Stimulated activated CD4-positive, alpha-beta T cell treated with anti-CD3 and anti-CD28 coated beads, Interleukin-12 subunit alpha, Interleukin-12 subunit beta, amount 100 ng/mL, for 48 hours (primary cell): Measurements from ENCODE around the gene PTPRQ.
"Not testable (repeated sequence)": the region's sequence is repeated elsewhere in the genome, so short reads cannot be mapped to it uniquely, and the experiment has no call there.

Source experiments
- DNase-seq, 3 donors: peaks; one replicate each; pipeline ENCODE4 v3.0.0-alpha.2; 2020; ENCODE audit warnings: low read depth in 2 of 3, low spot score in 1 of 3

Gene PTPRQ

DNA sequence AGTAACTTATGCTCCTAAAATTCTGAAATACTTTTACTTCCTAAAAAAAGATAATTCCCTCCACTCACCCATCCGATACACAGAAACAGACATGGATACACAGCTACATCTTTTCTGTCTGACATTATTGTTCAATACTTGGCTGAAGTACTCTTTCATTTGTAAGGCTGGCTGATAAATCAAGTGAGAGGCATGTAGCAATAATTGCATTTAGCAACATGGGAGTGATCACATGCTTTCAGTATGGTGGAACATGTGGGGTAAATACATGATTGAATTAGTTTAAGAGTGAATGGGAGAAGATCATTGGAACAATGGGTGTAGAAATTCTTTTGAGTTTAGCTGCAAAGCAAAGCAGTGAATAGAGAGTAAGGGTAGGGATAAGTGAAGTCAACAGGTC lies 25.6 kb downstream of the PTPRQ start:
- DNase-seq: no peak

DNA sequence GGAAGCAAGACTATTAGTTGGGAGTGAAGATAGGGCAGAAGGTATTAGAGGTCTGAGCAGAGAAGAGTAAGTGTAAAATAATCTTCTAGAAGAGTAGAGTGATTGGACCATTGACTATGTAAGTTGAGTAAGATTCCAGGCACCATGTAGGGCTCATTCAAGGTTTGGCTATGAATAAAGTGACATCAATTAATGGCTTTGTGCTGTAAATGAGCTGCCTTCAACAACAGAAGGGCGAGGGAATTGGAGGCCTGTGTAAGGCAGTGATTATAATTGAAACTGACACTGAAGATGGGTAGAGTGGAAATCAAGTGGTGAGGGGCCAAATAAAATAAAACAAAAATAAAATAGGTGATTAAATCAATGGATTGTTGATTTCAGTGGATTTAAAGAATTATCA lies 26.4 kb downstream of the PTPRQ start:
- no peak for DNase-seq

DNA sequence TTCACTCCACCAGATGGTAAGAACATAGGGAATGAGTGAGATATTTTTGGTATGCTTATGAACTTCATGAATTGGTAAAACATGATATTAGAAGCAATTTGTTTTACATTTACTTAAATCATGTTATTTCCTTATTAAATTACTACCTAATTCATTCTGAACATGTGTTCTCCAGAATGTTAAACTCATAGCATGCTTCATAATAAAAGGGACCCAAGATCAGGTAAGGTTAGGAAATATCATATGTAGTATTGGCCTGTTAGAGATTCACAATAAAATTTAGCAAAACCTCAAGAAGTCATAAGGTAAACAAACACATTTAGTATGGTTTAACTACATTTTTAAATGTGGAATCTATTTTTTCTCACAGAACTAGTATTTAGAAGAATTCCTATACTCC lies 28.2 kb downstream of the PTPRQ start:
- DNase-seq: no peak

DNA sequence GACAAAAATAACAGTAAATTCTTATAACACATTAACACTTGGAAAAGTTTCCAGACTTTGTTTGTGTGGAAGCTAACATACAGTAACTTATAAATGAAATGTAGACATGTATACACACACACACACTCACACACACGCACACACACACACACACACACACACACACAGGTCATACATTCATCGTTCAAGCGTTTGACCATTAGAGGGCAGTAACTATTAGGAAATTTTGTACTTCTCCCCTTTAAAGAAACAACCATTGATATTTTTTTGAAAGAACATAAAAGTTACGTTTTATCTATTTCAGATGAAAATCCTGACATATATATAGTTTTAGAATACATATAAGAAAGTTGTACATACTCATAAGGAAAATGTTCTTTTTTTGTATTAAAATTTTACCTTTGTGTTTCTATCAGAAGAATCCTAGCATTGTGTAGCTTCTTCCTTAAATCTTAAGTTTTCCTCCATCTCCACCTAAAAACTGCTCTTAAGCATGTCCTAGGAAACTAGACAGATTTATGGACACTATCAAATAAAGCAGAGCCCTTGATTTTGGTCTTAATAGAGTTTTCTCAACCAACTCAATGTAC lies 29.0 kb downstream of the PTPRQ start:
- no peak for DNase-seq

DNA sequence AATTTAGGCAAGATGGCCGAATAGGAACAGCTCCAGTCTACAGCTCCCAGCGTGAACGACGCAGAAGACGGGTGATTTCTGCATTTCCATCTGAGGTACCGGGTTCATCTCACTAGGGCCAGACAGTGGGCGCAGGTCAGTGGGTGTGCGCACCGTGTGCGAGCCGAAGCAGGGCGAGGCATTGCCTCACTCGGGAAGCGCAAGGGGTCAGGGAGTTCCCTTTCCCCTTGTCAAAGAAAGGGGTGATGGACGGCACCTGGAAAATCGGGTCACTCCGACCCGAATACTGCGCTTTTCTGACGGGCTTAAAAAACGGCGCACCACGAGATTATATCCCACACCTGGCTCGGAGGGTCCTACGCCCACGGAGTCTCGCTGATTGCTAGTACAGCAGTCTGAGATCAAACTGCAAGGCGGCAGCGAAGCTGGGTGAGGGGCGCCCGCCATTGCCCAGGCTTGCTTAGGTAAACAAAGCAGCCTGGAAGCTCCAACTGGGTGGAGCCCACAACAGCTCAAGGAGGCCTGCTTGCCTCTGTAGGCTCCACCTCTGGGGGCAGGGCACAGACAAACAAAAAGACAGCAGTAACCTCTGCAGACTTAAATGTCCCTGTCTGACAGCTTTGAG lies 33.6 kb downstream of the PTPRQ start:
- DNase-seq: not testable (repeated sequence)

DNA sequence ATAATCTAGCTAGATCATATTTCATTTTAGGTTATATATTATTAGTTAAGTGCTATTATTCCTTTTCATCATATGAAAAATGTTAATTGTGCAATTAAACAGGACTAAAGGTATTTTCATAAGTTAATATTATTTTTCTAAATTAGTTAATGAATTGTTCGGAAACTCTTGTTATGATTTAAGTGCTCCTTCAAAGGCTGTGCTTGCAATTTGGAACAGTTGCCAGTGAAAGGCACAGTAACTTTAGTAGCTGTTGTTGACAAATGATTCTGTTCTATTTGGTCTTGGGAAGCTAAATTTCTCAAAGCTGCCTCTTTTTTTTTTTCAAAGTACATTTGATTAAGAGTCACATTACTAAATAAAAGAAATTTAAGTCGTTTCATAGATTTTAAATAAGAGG lies 40.7 kb downstream of the PTPRQ start:
- no peak for DNase-seq

DNA sequence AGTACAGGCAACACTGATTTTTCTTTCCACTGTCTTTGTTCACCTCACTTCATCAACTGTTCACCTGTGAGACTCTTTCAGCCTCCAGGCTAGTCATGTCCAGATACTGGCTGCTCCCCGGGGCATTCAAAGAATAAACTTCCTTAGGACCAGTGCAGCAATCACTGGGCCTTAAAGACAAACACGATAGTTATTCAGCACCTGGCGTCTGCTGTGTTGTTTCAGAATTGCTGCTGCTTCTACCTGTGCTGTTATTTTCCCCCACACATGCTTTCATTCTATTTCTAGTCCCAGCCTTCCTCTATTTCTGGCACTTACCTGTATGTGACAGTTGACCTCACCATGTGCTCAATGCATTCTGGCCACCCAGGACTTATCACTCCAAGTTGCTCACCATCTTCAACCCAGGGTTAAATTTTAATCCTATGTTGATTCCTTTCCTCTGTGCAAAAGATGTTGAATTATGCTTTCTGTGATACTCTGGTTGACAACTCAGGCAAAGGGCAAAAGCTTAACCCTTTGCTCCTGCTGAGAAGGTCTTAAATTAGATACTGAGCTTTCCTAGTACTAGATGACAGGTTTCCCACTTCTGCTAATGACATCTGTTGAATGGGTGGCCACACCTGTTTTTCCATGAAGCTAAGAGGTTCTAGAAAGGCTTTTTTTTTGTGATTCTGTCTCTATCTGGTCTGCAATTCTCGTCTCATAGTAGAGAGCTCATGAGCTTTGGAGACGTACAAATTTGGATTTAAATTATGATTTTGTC lies 41.4 kb downstream of the PTPRQ start:
- DNase-seq: no peak

DNA sequence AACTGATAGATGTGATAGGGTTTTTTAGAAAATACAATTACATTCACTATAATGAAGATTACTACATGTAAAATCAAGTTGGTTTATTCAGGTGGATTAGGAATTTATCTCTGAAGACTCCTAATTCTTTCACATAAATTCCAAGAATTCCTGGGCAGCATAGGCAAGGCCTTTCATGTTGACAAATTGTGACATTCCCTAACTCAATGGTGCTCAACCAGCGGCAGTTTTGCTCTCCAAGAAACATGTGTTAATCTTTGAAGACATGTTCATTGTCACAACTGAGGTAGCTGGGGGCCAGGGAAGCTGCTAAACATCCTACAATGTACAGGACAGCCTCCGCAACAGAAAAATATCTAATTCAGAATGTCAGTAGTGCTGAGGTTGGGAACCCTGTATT lies 46.3 kb downstream of the PTPRQ start:
- DNase-seq: no peak

DNA sequence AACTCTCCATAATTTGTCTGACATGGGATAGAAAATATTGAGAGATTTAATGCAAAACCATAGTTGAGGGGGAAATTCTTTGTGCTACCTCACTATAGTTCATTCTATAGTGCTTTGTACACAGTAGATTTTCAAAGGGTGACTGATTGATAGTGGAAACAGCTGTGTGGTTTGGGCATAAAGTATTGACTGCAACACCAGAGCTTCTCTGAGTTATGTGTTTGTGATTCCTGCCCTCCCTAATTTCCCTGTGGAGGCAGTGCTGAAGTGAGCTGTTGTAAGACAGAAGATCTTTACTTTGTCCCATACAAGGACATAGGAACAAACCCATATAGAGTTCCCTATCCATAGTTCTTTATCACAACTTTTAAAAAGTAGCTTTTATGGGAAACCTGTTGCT lies 47.1 kb downstream of the PTPRQ start:
- DNase-seq: no peak

DNA sequence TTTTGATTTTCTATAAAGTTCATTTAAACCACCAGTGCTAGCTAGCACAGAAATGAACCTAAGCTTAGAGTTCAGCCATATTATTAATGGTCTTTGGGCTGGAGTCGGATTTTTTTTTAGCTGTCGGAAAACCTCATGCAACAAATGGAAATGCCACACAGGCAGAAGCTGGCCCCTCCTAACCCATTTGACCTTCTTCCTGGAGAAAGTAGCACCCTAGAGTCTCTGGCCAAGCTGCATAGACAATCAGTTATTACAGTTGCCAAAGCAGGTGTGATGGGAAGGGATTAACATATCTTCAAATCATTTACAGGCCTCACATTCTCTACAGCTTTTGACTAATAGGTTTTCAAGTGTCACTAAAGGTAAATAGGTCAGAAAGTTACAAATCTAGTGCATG lies 49.4 kb downstream of the PTPRQ start:
- no peak for DNase-seq

DNA sequence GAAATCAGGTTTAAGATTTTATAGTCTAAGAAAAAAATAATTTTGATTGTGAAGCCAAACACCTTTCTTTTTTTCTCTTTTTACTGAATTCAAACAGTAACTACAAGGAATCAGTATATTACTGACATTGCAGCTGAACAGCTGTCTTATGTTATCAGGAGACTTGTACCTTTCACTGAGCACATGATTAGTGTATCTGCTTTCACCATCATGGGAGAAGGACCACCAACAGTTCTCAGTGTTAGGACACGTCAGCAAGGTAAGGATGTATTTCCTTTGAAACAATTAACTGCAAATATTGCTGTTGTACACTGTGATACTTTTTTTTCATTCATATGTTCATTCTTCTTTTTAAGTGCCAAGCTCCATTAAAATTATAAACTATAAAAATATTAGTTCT lies 50.8 kb downstream of the PTPRQ start:
- DNase-seq: no peak

DNA sequence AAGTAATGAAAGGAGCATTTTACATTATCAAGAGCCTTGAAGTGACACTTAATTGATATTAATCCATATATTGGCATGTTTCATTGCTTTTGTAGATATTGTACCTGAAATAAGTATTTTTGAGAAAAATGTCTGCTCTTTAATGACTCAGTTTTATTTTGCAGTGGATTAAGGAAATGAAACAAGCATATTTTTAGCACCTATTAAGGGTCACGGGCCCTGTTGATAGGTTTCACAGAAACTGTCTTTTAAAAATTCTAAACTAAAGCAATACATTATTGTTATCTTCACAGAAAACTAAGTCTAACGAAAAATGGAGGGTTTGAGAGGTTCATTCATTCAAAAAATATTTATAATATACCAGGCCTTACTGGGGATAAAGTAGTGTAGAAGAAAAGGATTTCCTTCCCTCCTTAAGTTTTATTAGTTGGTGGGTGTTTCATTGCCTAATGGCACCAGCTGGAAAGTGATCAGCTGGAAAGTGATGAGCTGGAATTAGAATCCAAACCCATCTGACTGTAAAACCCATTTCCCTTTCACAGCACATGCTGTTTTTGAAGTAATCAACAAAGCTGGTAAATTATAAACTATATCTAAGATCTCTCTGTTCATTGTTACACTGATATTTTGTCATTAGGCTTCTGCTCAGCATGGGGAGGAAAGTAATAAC lies 54.2 kb downstream of the PTPRQ start:
- no peak for DNase-seq

DNA sequence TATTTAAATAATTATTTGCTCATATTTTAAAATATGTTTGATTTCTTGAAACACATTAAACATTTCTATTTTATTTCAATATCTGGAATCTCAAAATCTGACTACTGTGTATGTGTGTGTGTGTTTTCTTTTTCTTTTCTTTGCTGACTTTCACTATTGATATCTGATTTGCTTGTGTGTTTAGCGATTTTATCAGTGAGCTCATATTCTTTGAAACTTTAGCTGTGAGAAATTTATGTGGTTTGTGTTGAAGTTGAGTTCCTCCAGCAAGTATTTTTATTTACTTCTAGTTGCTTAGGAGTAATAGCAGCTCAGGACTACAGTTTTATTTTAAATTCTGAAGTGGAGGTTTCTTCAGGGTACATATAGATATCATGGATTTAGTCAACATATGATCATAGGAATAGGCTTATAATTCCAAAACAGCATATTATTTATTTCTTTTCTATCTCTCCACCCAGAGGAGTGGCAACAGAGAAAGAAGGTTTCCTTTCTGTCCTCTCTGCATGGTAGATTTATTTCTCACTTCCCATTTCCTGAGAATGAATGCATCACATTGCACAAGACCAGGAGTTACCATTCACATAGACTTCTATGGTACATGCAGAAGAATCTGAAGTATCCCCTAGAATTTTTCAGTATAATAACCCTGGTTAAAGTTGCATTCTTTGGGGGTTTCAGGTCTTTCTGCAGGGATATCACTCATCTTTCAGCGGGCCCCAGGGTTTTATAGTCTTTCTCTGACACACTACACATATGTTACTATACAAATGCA lies 60.5 kb downstream of the PTPRQ start:
- no peak for DNase-seq

DNA sequence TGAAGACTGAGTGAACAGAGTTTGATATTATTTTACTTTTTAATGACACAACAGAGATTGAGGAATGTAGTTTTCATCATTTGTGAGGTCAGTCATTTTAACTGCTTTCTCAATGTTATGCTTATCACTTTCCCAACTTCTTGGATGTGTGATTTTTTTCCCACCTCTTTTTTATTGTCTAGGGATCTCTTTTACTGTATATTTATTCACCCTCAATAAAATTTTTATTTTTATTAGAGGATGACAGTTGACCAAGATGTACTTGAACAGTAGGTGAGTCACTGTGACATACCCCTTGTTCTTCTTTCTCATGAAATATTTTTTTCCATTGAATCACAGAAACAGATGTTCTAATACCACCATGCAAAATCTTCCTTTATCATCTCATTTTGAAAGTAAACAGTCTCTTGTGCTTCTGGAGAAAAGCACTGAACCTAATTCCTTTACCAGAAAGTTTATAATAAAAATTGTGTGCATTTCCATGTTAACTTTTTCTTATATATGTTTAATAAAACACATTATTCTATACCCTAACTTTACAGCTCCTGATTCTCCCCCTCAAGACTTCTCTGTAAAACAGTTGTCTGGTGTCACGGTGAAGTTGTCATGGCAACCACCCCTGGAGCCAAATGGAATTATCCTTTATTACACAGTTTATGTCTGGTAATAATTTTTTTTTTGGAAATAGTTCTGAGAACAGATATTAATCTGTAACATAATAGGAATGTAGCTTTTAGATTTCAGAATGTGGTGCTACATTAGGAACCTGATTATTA lies 65.9 kb downstream of the PTPRQ start:
- DNase-seq: no peak

DNA sequence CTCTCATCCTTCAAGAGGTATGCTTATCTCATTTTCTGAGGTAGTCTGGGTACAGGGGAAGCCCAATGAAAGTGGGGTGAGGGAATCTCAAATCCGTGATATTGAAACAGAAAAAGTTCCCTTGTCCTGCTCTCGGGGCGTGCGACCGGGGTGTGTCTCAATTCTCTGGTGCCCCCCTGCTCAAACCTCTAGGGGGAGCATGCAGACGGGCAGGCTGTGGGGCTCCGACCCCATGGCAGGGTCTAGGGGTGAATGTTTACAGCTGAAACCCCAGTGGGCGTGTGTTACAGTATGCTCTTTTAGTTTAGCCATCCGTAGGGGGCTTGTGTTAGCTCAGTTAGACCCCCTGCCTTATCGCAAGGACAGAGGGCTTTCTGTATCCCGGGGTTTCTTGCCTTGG lies 68.7 kb downstream of the PTPRQ start:
- no peak for DNase-seq

DNA sequence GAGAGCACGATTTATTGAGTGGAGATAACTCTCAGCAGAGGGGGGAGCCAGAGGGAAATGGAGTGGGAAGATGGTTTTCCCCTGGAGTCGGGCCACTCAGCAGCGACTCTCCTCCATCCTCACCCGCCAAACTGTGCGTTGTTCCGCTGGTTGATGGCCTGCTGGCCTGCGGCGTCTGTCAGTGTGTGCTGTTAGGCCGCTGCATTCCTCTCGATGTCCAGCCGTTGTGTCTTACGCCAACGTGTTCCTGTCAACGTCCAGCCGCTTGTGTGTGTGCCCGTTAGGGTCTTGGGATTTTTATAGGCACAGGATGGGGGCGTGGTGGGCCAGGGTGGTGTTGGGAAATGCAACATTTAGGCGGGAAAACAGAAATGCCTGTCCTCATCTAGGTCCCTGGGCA lies 69.2 kb downstream of the PTPRQ start:
- no peak for DNase-seq

DNA sequence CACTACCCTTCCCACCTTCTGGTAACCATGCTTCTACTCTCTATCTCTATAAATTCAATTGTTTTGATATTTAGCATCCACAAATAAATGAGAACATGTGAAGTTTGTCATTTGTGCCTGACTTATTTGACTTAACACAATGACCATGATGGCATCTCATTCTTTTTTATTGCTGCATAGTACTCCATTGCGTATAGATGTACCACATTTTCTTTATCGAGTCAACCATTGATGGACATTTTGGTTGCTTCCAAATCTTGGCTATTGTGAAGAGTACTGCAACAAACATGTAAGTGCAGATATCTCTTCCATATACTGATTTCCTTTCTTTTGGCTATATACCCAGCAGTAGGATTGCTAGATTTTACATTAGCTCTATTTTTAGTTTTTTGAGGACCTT lies 73.6 kb downstream of the PTPRQ start:
- DNase-seq: no peak

DNA sequence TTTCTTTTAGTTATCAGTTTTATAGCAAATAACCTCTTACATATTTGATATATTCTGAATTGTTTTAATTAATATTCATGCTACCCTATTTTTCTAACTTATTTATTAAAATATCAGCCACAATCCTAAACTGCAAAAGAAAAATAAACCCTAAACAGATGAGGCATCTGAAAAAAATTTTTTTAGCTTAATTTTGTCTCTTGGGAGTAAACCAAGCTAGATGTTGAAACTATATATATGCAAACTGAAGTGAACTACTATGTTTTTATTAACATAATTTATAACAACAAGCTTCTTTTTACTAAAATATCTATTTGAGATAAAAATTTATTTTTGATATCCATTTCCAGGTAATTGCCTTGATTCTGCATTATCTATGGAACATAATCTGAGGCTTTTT lies 87.6 kb downstream of the PTPRQ start:
- no peak for DNase-seq

DNA sequence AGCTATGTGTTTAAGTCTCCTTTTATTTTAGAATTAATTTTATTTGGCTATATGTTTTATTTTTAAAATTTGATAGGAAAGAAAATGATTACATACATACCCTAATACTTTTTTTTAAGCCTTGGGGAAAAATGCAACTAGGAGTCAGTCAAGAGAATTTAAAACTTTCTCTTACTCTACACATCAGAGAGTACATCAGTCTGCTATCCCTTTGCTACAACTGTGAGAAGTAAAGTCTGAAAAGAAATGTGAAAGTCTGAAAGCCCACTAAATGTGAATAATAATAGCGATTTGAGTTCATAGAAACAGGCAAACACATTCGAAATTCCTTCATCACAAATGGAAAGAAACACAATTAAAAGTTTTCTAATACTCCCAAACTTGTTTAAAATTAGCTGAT lies 95.0 kb downstream of the PTPRQ start:
- DNase-seq: no peak

DNA sequence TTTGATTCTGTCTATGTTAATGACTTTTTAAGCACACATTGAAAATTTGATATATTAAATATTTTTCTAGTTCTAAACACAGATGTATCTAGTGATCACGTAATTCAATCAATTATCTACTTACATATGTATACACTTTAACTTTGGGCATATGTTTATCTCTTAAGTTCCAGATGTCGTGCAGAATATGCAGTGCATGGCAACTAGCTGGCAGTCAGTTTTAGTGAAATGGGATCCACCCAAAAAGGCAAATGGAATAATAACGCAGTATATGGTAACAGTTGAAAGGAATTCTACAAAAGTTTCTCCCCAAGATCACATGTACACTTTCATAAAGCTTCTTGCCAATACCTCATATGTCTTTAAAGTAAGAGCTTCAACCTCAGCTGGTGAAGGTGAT lies 105.3 kb downstream of the PTPRQ start:
- no peak for DNase-seq

DNA sequence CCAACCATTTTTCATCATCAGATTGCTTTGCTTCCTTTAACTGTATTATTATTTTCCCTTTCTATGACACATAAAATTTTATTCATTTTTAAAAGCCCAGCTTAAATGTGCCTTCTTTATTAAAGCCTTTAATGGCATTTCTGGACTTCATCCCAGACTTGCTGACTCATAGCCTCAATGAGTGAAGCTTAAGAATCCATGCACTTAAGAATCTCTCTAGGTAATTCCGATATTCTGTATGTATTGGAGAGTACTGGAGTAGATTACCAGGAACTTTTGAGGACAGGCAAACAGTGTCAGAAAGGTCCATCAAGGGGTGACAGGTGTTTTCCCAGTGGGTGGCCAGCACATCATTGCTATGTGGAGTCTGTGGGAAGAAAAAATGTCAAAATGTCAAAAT lies 107.9 kb downstream of the PTPRQ start:
- DNase-seq: no peak
